Activated CD8-positive, alpha-beta T cell treated with anti-CD3 and anti-CD28 coated beads for 36 hours (primary cell): ENCODE data around the gene OTUD6A. TPM values are rescaled to one million over a fixed set of nuclear protein-coding genes. Genes with fewer than 3 reads are reported as not detected.

Experiments used
- ATAC-seq: fragments of 200-7000 bp; cut with Tn5 transposase; one replicate; pipeline ENCODE4 v1.10.0; 2021; ENCODE audit warnings: mild to moderate bottlenecking, moderate library complexity
- CTCF ChIA-PET: fragments of 350-600 bp; sonication (Branson Sonifier 250); formaldehyde crosslinking; loops from one replicate; lab custom pipeline; 2021; ENCODE audit warnings: antibody characterized with exemption; lab: Charles Lee
- POLR2A ChIA-PET: fragments of 350-600 bp; sonication (Branson Sonifier 250); formaldehyde crosslinking; loops from one replicate; lab custom pipeline; 2021; ENCODE audit warnings: antibody characterized with exemption; lab: Charles Lee
- DNase-seq: peaks from one replicate; pipeline ENCODE4 v3.0.0-alpha.2; 2020
- H3K27ac Mint-ChIP-seq: one replicate; pipeline ENCODE4 v1.8.0; 2021; ENCODE audit warnings: mild to moderate bottlenecking, mixed read lengths
- H3K27me3 Mint-ChIP-seq: one replicate; pipeline ENCODE4 v1.8.0; 2021; ENCODE audit warnings: mixed read lengths
- H3K36me3 Mint-ChIP-seq: one replicate; pipeline ENCODE4 v1.8.0; 2021; ENCODE audit warnings: low read depth, mixed read lengths
- H3K4me1 Mint-ChIP-seq: one replicate; pipeline ENCODE4 v1.8.0; 2021; ENCODE audit warnings: low read depth, mixed read lengths
- H3K4me3 Mint-ChIP-seq: one replicate; pipeline ENCODE4 v1.8.0; 2021; ENCODE audit warnings: mild to moderate bottlenecking, moderate library complexity, mixed read lengths
- H3K9me3 Mint-ChIP-seq: one replicate; pipeline ENCODE4 v1.8.0; 2021; ENCODE audit warnings: mixed read lengths
- CTCF ChIP-seq: fragments of 200-600 bp; IDR thresholded peaks from one replicate; pipeline ENCODE4 v1.8.0; 2022; ENCODE audit warnings: antibody characterized with exemption, mild to moderate bottlenecking
- intact Hi-C: fragments of 100-400 bp; cut with micrococcal nuclease; formaldehyde crosslinking; loops from one replicate; pipeline ENCODE4 v1.10.0; 2022
- total RNA-seq, 2 experiments: library from RNA; stranded (reverse); gene quantifications; one replicate each; pipeline ENCODE4 v1.2.3, GENCODE V29; 2021

The OTUD6A gene
- total RNA-seq, 2 experiments from 2014 or later, result not detected

- no peak for ATAC-seq
- H3K27me3 Mint-ChIP-seq, result peaks cover 7% of the 10 kb centered on the region
- no peak overlapping the region for H3K27ac Mint-ChIP-seq
- no peak for TF ChIP-seq CTCF
- intact Hi-C loops, result no loop called here
- H3K4me1 Mint-ChIP-seq, result no peaks in the 10 kb centered on the region
- DNase-seq, result no peak
- ChIA-PET POLR2A (no interaction called here), CTCF (no interaction called here)
- no peak overlapping the region for H3K4me3 Mint-ChIP-seq
- no peaks in the 10 kb centered on the region for H3K36me3 Mint-ChIP-seq
- no peaks in the 10 kb centered on the region for H3K9me3 Mint-ChIP-seq
These were observed 9.2 kb upstream of the OTUD6A start for GRCh38 chrX:70052895-70053615.

GRCh38 chrX:70054391-70054790 is 7.9 kb upstream of the OTUD6A start:
- ChIA-PET POLR2A (no interaction called here), CTCF (no interaction called here)
- ATAC-seq (no peak), DNase-seq (no peak)
- no peak overlapping the region for H3K4me3 Mint-ChIP-seq
- H3K4me1 Mint-ChIP-seq, result no peaks in the 10 kb centered on the region
- no peak overlapping the region for H3K27ac Mint-ChIP-seq
- TF ChIP-seq CTCF, result no peak
- H3K9me3 Mint-ChIP-seq, result no peaks in the 10 kb centered on the region
- peaks cover 3% of the 10 kb centered on the region for H3K27me3 Mint-ChIP-seq
- intact Hi-C loops, result no loop called here
- no peaks in the 10 kb centered on the region for H3K36me3 Mint-ChIP-seq

GRCh38 chrX:70062961-70063550 is 799 bp downstream of the OTUD6A start:
- DNase-seq (no peak), ATAC-seq (no peak)
- no peaks in the 10 kb centered on the region for H3K27me3 Mint-ChIP-seq
- no peak overlapping the region for H3K4me3 Mint-ChIP-seq
- no peaks in the 10 kb centered on the region for H3K36me3 Mint-ChIP-seq
- no peaks in the 10 kb centered on the region for H3K9me3 Mint-ChIP-seq
- intact Hi-C loops, result no loop called here
- no peaks in the 10 kb centered on the region for H3K4me1 Mint-ChIP-seq
- POLR2A ChIA-PET, result no interaction called here
- no peak overlapping the region for H3K27ac Mint-ChIP-seq
- no peak for TF ChIP-seq CTCF
- CTCF ChIA-PET, result no interaction called here

- ChIA-PET POLR2A (interaction anchor here (0.6 kb wide), 1 partner anchor 1222 kb away, joined by 4 read pairs; no protein-coding TSS in a partner anchor), CTCF (no interaction called here)
- Mint-ChIP-seq H3K4me1 (no peaks in the 10 kb centered on the region), H3K27ac (no peak overlapping the region), H3K27me3 (no peaks in the 10 kb centered on the region), H3K36me3 (no peaks in the 10 kb centered on the region), H3K9me3 (no peaks in the 10 kb centered on the region), H3K4me3 (no peak overlapping the region)
- ATAC-seq, result no peak
- intact Hi-C loops, result no loop called here
- no peak for TF ChIP-seq CTCF
- DNase-seq, result no peak
These were observed 4.4 kb downstream of the OTUD6A start for GRCh38 chrX:70066646-70067045.

DNA sequence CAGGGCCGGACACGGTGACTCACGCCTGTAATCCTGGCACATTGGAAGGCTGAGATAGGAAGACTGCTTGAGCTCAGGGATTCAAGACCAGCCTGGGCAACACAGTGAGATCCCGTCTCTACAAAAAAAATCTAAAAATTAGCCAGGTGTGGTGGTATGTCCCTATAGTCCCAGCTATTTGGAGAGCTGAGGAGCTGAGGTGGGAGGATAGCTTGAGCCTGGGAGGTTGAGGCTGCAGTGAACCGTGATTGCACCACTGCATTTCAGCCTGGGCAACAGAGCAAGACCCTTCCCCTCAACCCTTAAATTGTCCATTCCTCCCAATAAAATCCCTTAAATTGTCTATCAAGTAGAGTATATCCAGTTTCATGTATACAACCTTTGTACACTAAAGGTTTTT is 17.0 kb downstream of the OTUD6A start:
- no peak for TF ChIP-seq CTCF
- CTCF ChIA-PET, result interaction anchor here (0.7 to 1.2 kb wide), 2 partner anchors 18 to 575 kb away, joined by 3 read pairs; partner anchors contain the start of gene NALF2
- ATAC-seq (no peak), DNase-seq (no peak)
- Mint-ChIP-seq H3K4me3 (no peak overlapping the region), H3K9me3 (no peaks in the 10 kb centered on the region), H3K27me3 (no peaks in the 10 kb centered on the region), H3K36me3 (no peaks in the 10 kb centered on the region), H3K4me1 (no peaks in the 10 kb centered on the region), H3K27ac (no peak overlapping the region)
- intact Hi-C loops, result no loop called here
- POLR2A ChIA-PET, result no interaction called here
